RWPE2 (cell line): Measurements from ENCODE around the gene MAN2A2.

Experiments
- ATAC-seq: fragments of 200-7000 bp; cut with Tn5 transposase; 3 replicates; pipeline ENCODE4 v1.9.1; 2021; ENCODE audit warnings: low read depth
- DNase-seq: peaks from one replicate; pipeline ENCODE4 v3.0.0-alpha.2; 2020; ENCODE audit warnings: low spot score
- H3K27ac ChIP-seq: fragments of 450-650 bp; 2 replicates; pipeline ENCODE4 v1.5.1; 2017; ENCODE audit warnings: mild to moderate bottlenecking; ENCODE audit not compliant: poor library complexity, severe bottlenecking
- H3K27me3 ChIP-seq: fragments of 250-450 bp; sonication (Bioruptor Pico); 2 replicates; pipeline ENCODE4 v1.5.1; 2021; ENCODE audit warnings: mild to moderate bottlenecking, moderate library complexity; ENCODE audit not compliant: insufficient read depth, poor library complexity, severe bottlenecking
- H3K36me3 ChIP-seq: fragments of 250-450 bp; sonication (Bioruptor Pico); 2 replicates; pipeline ENCODE4 v1.5.1; 2020; ENCODE audit warnings: low read depth, mild to moderate bottlenecking, moderate library complexity
- H3K4me1 ChIP-seq: fragments of 250-450 bp; sonication (Bioruptor Pico); 2 replicates; pipeline ENCODE4 v1.5.1; 2021; ENCODE audit warnings: mild to moderate bottlenecking, moderate library complexity; ENCODE audit not compliant: insufficient read depth, poor library complexity, severe bottlenecking
- H3K4me3 ChIP-seq: fragments of 250-450 bp; sonication (Bioruptor Pico); 2 replicates; pipeline ENCODE4 v1.5.1; 2021; ENCODE audit warnings: mild to moderate bottlenecking, moderate library complexity; ENCODE audit not compliant: severe bottlenecking
- H3K9me3 ChIP-seq: fragments of 250-450 bp; sonication (Bioruptor Pico); 2 replicates; pipeline ENCODE4 v1.5.1; 2021; ENCODE audit warnings: mild to moderate bottlenecking, moderate library complexity; ENCODE audit not compliant: severe bottlenecking
- CTCF ChIP-seq: fragments of 450-650 bp; IDR thresholded peaks from one replicate; pipeline ENCODE4 v1.5.1; 2017; ENCODE audit warnings: mild to moderate bottlenecking, moderate library complexity; ENCODE audit not compliant: poor library complexity, severe bottlenecking

The MAN2A2 gene

GRCh38 chr15:90929246-90930019 lies 26.3 kb downstream of the MAN2A2 start:
- Histone ChIP-seq H3K36me3 (no peaks in the 10 kb centered on the region), H3K4me1 (peaks cover 17% of the 10 kb centered on the region), H3K4me3 (peak overlapping the region; percentile 46), H3K27ac (peak overlapping the region; percentile 62), H3K27me3 (no peaks in the 10 kb centered on the region), H3K9me3 (no peaks in the 10 kb centered on the region)
- ATAC-seq = no peak
- TF ChIP-seq CTCF = peak; percentile 11
- DNase-seq = no peak

- Histone ChIP-seq H3K36me3 (0 out of 2 replicates have a peak, but pooled peaks cover under 1% of the 10 kb centered on the region), H3K27me3 (no peaks in the 10 kb centered on the region), H3K27ac (peak overlapping the region; percentile 62), H3K4me1 (peaks cover 17% of the 10 kb centered on the region), H3K9me3 (no peaks in the 10 kb centered on the region), H3K4me3 (peak overlapping the region; percentile 81)
- ATAC-seq (no peak), DNase-seq (no peak)
- no peak for TF ChIP-seq CTCF
Observed at GRCh38 chr15:90930861-90931574, 27.9 kb downstream of the MAN2A2 start.

GRCh38 chr15:90931575-90931827 lies 28.4 kb downstream of the MAN2A2 start:
- no peak for ATAC-seq
- Histone ChIP-seq H3K36me3 (peaks cover 5% of the 10 kb centered on the region), H3K27me3 (no peaks in the 10 kb centered on the region), H3K4me1 (peaks cover 17% of the 10 kb centered on the region), H3K9me3 (no peaks in the 10 kb centered on the region), H3K4me3 (peak overlapping the region; percentile 81), H3K27ac (peak overlapping the region; percentile 62)
- no peak for TF ChIP-seq CTCF
- DNase-seq = no peak

- Histone ChIP-seq H3K27me3 (no peaks in the 10 kb centered on the region), H3K27ac (peak within 1 kb of the TSS; percentile 62), H3K9me3 (no peaks in the 10 kb centered on the region), H3K36me3 (peaks cover 11% of the 10 kb centered on the region), H3K4me1 (peaks cover 17% of the 10 kb centered on the region), H3K4me3 (peak within 1 kb of the TSS; percentile 81)
- DNase-seq (peak; percentile 94), ATAC-seq (peak; percentile 55)
- TF ChIP-seq CTCF = peak; percentile 99
Observed at GRCh38 chr15:90931828-90932659, 28.9 kb downstream of the MAN2A2 start, which contains the start of gene HDDC3. HDDC3 (minus strand) TSS chr15:90932549; CDS start chr15:90932540, 9 bp downstream.
